HG03460 (cell line): ENCODE data around the gene FICD.
"Not testable (repeated sequence)": the region's sequence is repeated elsewhere in the genome, so short reads cannot be mapped to it uniquely, and the experiment has no call there.

Experiments
- ATAC-seq: cut with Tn5 transposase; IDR thresholded peaks from one replicate; pipeline ENCODE4 v1.9.1; 2021; ENCODE audit not compliant: unreplicated experiment

Gene FICD

DNA sequence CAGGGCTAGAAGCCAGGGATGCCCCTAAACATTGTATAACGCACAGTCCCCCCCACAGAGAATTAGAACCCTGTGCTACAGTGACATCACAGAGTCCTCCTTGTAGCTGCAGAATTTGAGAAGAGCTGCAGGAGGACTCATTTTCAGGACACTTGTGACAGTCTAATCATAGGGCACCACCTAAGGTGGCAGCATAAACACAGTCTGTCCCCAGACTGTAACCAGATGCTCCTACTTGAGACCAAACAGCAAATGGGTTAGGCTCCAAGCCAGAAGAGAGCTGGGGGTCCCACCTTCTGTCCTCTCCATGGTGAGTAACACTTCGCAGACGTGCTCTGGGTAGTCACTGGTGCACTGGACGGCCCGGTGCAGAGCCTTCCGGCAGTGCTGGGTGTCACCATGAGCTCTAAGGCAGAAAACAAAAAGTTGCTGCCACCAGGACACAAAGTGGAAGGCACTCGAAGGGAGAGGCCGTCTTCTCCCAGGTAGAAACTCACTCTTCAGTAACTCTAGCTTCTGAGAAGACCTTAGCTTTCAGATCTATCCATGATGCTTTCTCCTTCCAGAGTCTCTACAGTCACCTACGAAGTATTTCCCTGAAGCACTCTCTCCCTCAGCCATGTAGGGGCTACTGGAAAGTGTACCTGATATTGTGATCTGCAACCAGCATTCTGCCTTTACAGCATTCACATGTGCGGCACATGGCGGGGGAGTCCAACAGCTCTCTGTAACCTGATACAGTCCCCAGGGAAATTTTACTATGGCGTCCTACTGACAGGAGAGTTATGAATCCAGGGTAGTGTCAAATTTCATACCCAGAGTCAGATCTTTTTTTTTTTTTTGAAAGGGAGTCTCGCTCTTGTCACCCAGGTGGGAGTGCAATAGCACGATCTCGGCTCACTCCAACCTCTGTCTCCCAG is 17.1 kb downstream of the FICD start:
- no peak for ATAC-seq

GRCh38 chr12:108538146-108538545 is 23.1 kb downstream of the FICD start:
- ATAC-seq, result no peak

DNA sequence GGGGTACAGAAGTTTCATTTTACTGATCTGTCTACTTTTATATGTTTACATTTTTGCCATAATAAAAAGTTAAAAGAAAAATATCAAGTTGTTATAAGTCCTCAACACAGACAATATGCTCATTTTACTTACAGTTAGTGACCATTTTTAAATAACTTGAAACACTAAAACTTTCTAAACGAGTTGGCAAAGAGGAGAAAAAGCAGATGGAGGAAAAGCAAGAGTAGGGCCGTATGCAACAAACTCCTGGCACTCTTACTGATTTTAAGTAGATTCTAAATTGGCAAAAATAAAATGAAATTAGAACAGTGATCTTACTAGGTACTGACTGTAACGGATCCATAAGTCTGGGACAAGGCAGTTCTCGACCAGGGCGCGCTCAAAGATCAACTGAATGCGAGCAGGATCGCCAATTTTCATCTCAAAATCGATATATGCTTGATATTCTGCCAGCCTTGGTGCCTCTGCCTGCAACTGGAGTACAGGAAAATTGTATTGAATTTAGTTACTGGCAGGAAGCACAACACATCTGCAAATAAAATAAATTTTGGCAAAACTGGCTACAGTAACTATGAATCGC is 23.6 kb downstream of the FICD start:
- no peak for ATAC-seq

- ATAC-seq, result no peak
These were observed 27.2 kb downstream of the FICD start for GRCh38 chr12:108542320-108542719.

DNA sequence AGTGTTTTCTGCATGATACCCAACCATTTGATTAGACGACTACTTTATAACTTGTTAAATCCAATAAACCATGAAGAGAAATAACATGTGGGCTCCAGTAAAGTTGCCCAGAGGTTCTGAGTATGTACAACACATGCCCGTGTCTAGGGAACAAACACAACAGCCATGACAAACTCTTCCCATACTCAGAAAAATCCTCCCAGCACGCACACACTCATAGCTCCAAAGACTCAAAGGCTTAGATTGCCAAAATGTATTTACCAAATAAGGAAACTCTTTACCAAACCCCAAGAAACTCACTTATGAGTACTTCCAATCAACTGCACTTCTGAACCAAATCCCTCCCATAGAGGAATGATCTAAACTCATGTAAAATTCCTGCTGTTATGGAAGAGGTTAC is 28.6 kb downstream of the FICD start:
- ATAC-seq, result no peak

GRCh38 chr12:108547686-108548085 is 32.6 kb downstream of the FICD start:
- no peak for ATAC-seq

DNA sequence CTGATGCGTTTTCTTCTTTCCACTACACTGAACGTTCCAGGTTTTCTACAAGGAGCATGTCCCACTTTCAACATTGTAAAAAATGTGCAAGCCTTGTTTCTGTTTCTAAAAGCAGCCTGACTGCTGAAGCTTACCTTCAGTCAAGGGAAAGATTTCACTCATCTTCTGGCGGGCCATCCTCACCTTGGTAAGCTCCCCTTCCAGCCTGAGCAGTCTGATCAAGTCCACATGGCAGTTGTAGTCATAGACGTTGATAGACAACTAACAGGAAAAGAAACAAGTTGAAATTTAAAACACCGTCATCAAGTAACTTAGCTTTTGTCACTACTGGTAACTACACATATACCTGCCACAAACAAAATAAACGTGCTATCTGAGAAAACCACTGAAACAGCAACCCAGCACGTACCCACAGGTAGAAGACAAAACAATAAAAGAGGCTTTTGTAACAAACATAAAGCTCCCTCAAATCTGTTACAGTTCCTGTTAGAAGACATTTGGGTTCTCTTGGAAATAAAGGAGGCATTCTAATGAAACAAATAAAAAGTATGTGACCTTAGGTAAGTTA is 34.0 kb downstream of the FICD start:
- no peak for ATAC-seq

DNA sequence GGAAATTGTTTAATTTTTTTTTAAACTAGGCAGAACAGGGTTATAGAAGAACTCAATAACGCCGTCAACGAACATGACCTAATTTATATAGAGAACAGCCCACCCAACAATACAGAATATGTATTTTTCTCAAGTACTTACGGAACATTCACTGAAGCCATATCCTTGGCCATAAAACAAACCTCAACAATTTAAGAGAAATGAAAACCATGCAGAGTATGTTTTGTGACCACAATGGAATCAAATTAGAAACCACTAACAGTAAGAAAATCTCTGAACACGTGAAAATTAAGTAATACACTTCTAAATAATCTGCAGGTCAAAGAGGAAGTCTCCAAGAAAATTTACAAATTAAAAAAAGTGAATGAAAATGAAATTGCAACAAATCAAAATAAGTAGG is 36.5 kb downstream of the FICD start:
- no peak for ATAC-seq

- ATAC-seq, result no peak
These were observed 38.7 kb downstream of the FICD start for GRCh38 chr12:108553799-108554198.

DNA sequence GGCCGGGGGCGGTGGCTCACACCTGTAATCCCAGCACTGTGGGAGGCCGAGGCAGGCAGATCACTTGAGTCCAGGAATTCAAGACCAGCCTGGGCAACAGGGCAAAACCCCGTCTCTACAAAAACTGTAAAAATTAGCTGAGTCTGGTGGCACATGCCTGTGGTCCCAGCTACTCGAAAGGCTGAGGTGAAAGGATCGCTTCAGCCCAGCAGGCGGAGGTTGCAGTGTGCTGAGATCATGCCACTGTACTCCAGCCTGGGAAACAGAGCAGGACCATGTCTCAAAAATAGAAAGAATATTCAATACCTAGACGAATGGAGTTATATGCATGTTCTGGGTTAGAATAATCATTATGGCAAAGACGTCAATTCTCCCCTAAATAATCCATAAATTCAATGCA is 40.3 kb downstream of the FICD start:
- not testable (repeated sequence) for ATAC-seq

DNA sequence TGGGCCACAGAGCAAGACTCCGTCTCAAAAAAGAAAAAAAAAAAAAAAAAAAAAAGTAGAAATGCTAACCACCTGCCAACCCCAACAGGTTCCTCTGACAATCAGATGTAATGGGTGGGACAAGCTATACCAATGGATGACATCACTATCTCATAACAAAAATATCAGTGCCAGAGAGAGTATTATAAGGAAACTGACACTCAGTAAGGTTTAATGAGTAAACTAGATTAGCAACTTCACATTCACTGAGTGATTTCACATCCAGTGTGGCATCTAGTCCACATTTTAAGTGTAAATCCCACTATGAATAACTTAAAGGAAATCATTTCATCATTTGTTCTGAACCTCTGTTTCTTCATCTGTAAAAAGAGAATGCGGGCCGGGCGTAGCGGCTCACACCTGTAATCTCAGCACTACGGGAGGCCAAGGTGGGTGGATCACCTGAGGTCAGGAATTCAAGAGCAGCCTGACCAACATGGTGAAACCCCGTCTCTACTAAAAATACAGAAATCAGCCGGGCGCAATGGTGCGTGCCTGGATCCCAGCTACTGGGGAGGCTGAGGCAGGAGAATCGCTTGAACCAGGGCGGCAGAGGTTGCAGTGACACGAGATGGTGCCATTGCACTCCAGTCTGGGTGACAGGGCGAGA is 44.1 kb downstream of the FICD start:
- no peak for ATAC-seq

- no peak for ATAC-seq
These were observed 44.7 kb downstream of the FICD start for GRCh38 chr12:108559748-108560147.

DNA sequence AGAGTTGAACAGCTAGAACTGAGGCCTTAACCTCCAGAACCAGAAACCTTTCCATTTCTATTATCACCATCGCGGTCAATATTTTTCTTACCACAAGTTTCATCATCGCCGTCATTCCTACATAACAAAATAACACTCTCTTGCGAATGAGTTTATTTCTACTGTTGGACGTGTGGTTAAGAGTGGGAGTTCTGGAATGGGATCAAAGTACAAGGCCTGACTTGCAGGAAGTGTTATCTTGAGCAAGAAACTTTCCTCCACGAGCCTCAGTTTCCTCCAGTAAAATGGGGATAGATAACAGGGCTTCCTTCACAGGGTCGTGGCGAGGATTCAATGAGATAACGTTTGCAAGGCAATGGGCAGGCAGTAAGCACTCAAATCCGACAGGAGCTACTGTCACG is 45.2 kb downstream of the FICD start:
- ATAC-seq, result no peak

DNA sequence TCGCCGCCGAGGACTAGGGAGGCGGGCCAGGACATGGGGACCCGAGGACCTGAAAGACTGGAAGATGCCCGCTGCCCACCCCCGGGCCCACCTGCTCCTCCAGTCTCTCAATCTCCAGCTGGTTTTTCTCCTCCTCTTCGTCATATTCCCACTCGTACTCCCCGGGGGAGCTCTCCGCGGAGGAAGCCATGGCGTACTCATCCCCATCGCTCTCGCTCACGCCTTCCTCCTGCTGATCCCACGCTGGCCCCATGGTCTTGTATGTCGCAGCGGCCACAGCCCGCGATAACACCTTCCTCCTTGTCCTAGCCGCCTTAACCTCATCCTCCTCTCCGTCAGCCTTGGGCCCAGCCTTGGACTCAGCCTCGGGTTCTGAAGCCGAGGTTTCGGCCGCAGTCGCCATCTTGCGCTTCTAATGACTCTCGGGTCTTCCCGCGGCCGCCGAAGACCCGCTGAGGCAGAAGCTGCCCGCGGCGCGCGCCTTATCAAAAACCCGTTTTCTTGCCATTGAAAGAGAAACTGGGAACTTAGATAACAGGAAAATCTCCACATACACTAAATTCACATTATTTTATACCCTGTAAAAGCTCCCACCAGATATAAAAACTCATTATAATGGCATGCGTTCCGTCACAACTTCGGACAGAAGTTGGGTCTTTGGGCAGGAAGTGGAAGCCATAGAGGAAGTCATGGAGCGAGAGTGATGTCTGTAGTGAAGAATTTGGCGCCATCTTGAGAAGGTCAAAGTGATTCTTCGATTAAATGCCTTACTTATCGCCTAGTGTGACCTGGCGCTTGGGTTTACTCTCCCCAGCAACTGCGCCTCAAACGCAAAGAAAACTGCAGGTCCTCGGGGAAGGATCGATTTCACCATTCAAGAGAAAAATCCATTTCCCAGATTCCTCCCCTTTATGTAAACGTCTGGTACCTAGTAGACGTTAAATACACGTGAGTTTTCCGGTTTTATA is 46.0 kb downstream of the FICD start, which contains the start of gene SART3:
TSS of gene SART3 (minus strand) at position 422 of the 968 bp plus-strand sequence. CDS start at position 403, 19 bp downstream.
- peak; percentile 39 for ATAC-seq

DNA sequence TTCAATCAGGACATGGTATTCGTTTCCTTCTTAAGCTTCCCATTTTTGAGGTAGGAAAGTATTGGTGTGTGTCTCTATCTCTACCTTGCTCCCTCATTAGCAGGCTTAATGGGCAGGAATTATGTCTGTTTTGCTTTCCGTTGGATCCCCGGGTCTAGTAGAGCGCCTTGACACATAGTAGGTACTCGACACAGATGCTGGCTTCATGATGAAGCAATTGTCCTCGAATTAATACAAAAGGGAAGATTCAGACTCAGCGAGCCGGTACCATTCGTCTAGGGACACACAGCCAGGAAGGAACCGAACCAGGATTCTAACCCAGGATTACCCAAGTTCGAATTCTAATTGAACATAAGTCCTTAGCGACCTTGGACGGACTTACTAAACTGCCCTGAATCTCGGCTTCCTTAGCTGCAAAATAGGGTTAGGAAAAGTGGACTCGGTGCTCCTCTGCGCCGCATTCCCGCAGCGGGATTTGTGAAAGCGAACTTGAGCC is 46.8 kb downstream of the FICD start:
- no peak for ATAC-seq

- peak; percentile 43 for ATAC-seq
These were observed 47.5 kb downstream of the FICD start, which contains the start of gene ISCU for GRCh38 chr12:108562348-108563135. Gene ISCU, plus strand, starts transcription at chr12:108562596. Its CDS starts 27 bp downstream, at chr12:108562623.

- peak; percentile 34 for ATAC-seq
These were observed 48.2 kb downstream of the FICD start for GRCh38 chr12:108563136-108563803.

DNA sequence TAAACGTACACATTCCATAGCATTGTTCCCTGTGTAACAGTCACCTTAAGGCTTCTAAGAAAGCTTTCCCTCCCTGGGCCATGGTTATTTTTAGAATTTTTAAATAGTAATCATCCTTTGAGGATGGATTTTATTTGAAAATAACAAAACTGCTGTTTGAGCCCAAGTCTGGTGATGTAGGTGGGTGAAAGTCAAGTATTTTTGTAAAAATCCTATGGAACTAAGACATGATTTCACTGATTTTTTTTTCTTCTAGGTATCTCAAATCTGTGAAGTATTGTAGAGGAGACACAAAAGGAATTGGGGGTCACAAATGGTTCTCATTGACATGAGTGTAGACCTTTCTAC is 48.7 kb downstream of the FICD start:
- ATAC-seq, result no peak

DNA sequence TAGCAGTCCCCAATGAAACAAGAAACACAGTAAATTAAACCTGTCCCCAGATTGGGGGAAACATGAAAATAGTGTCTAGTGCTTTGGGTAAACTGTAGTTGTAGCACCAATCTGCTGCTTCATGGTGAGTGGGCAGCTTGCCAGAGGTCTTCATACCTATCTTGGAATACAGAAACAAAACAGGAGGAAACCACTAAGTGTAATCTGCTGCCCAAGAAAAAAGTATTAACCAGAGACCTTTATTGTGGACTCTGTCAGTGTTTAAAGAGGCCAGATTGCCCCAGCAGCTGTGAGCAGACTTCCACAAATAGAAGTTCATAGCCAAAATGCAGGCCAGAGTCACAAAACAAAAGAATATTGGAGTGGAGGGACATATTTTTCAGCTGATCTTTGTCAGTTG is 49.6 kb downstream of the FICD start:
- ATAC-seq, result no peak
